Common myeloid progenitor, CD34-positive (primary cell): ENCODE data around the gene MTMR10.

Experiments used
- CTCF ChIA-PET: fragments of 350-600 bp; sonication (Branson Sonifier 250); formaldehyde crosslinking; loops from one replicate; lab custom pipeline; 2021; ENCODE audit warnings: antibody characterized with exemption; lab: Charles Lee
- POLR2A ChIA-PET: fragments of 350-600 bp; sonication (Branson Sonifier 250); formaldehyde crosslinking; loops from one replicate; lab custom pipeline; 2021; ENCODE audit warnings: antibody characterized with exemption; lab: Charles Lee
- DNase-seq, 3 donors: peaks; one replicate each; pipeline versions ENCODE4 v3.0.0 to v3.0.0-alpha.2; 2013
- H3K27ac ChIP-seq, 2 experiments: 1 replicate in 1 of 2; 2 replicates in 1 of 2; pipeline ENCODE4 v1.7.0; 2013; ENCODE audit warnings: inconsistent platforms in 2 of 2, low read length in 2 of 2, mild to moderate bottlenecking in 2 of 2, low read depth in 1 of 2, moderate library complexity in 1 of 2; ENCODE audit not compliant: severe bottlenecking in 2 of 2, insufficient read depth in 1 of 2, poor library complexity in 1 of 2
- H3K27me3 ChIP-seq, 5 experiments: replicated peaks in 2 of 5; 1 replicate in 3 of 5; 2 replicates in 2 of 5; pipeline versions ENCODE4 v1.6.1 to v1.7.0; 2013; ENCODE audit warnings: low read length in 4 of 5, mild to moderate bottlenecking in 2 of 5, moderate library complexity in 2 of 5, inconsistent platforms in 1 of 5; ENCODE audit not compliant: insufficient read depth in 5 of 5, control insufficient read depth in 4 of 5
- H3K36me3 ChIP-seq, 4 experiments: 1 replicate in 2 of 4; 2 replicates in 2 of 4; pipeline versions ENCODE4 v1.6.1 to v1.7.0; 2013; ENCODE audit warnings: low read length in 3 of 4, control low read depth in 1 of 4, mild to moderate bottlenecking in 1 of 4; ENCODE audit not compliant: control insufficient read depth in 4 of 4, insufficient read depth in 4 of 4
- H3K4me1 ChIP-seq, 4 experiments: 1 replicate in 3 of 4; 2 replicates in 1 of 4; pipeline versions ENCODE4 v1.6.1 to v1.7.1; 2013; ENCODE audit warnings: low read length in 3 of 4, mild to moderate bottlenecking in 3 of 4, control low read depth in 1 of 4, inconsistent platforms in 1 of 4, moderate library complexity in 1 of 4; ENCODE audit not compliant: control insufficient read depth in 4 of 4, insufficient read depth in 4 of 4; ENCODE audit errors: control extremely low read depth in 1 of 4
- H3K4me3 ChIP-seq, 7 experiments: 1 replicate in 4 of 7; 2 replicates in 3 of 7; pipeline versions ENCODE4 v1.5.1 to v1.7.0; 2013; ENCODE audit warnings: mild to moderate bottlenecking in 7 of 7, low read length in 6 of 7, moderate library complexity in 6 of 7, inconsistent platforms in 2 of 7, low read depth in 2 of 7, control low read depth in 1 of 7; ENCODE audit not compliant: insufficient read depth in 4 of 7, control insufficient read depth in 1 of 7; ENCODE audit errors: extremely low read depth in 1 of 7
- H3K9me3 ChIP-seq, 5 experiments: 1 replicate in 4 of 5; 2 replicates in 1 of 5; pipeline versions ENCODE4 v1.6.1 to v1.7.1; 2013; ENCODE audit warnings: low read length in 4 of 5, mild to moderate bottlenecking in 2 of 5, inconsistent platforms in 1 of 5, low read depth in 1 of 5, moderate library complexity in 1 of 5; ENCODE audit not compliant: control insufficient read depth in 4 of 5, insufficient read depth in 2 of 5; ENCODE audit errors: control extremely low read depth in 1 of 5
- WGBS: methylation state at CpG from one replicate; pipeline ENCODE4 v1.1.5; 2013; ENCODE audit not compliant: insufficient coverage; 5-methylcytosine and 5-hydroxymethylcytosine counted together

The MTMR10 gene

DNA sequence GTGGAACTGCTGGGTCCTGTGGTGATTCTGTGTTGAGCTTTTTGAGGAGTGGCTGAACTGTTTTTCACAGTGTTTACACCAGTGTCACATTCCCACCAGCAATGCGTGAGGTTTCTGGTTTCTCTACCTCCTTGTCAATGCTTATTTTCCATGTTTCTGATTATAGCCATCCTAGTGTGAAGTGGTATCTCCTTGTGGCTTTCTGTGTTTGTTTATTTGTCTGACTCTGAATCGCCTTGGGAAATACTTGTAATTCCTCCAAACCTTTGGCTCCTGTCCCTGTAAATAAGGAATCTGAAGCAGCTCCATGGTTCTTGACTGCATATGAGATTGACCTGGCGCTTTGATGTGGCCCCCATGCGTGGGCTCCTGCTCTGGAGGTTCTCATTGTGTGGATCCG is 67.1 kb downstream of the MTMR10 start:
- WGBS = 100% methylated on average over 4 of the region's 5 CpGs
- Histone ChIP-seq H3K9me3 (no peaks in the 10 kb centered on the region), H3K27me3 (no peaks in the 10 kb centered on the region), H3K27ac (no peak overlapping the region), H3K4me1 (no peaks in the 10 kb centered on the region), H3K4me3 (no peak overlapping the region), H3K36me3 (peaks cover 16 to 90% (median 76%) of the 10 kb centered on the region in 4 experiments)
- no peak for DNase-seq
- POLR2A ChIA-PET = interaction anchor here (0.6 kb wide), 1 partner anchor 10 kb away, joined by 4 read pairs; no protein-coding TSS in a partner anchor
- CTCF ChIA-PET = no interaction called here

DNA sequence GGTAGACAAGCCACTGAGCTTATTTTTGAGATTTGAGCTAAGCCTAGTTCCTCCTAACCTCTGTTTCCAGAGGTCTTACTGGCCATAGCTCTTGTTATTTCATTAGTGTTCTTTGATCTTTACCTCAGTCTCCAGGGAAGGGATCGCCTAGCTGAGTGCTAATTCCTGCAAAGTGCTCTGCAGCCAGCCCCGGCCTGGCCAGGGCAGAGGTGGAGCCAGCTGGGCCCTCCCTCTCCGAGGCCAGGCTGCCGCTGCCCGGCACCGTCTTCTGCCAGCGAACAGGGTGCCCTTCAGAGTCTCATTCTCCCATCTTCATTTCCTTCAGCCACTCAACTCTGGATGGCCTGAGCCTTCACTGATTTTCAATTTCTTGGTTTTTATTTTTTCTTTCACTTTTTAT is 68.0 kb downstream of the MTMR10 start:
- H3K27me3 ChIP-seq = no peaks in the 10 kb centered on the region
- no peaks in the 10 kb centered on the region for H3K4me1 ChIP-seq
- H3K9me3 ChIP-seq = no peaks in the 10 kb centered on the region
- CTCF ChIA-PET = no interaction called here
- no peak for DNase-seq
- WGBS = 95% methylated on average over 7 of the region's 7 CpGs
- POLR2A ChIA-PET = no interaction called here
- H3K4me3 ChIP-seq = no peak overlapping the region
- H3K27ac ChIP-seq = no peak overlapping the region
- H3K36me3 ChIP-seq = peaks cover 18 to 87% (median 73%) of the 10 kb centered on the region in 4 experiments

DNA sequence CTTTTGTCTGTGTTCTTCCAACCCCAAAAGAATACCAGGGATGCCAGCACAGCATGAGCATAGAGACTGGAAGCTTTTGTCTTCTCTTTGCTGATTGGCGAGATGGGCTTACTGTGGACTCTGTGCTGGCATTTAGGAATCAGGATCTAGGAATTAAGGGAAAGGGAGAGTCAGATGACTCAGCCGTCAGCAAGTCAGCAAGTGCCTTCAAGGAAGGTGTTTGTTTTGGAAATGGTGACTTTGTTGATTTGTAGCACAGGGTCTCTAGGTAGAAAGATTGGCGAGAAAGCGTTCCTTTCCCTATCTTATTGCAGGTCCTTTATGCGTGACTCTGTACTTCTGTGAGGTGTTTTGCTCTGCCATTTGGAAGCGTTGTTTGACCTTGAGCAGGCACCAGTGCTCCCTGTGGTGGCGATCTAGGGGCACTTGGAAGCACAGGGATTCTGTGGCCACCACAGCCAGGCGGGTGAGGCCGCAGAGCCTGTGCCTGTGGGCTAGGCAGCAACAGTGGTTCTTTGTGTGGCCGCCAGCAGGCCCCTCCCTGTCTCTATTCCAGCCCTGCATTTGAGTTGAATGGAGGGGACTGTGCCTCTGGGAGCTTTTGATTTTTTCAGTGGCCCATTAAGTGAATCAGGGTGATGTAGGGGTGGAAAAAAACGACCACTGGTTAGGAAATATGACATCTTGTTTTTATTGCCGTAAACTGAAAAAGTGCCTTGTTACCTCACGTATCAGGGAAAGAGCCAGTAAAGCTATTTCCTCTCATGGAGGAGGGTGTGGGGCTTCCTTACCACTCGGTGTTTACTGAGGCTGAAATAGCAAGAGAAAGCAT is 68.7 kb downstream of the MTMR10 start:
- DNase-seq = no peak
- Histone ChIP-seq H3K27ac (no peak overlapping the region), H3K4me3 (no peak overlapping the region), H3K9me3 (no peaks in the 10 kb centered on the region), H3K27me3 (no peaks in the 10 kb centered on the region), H3K36me3 (peaks cover 20 to 87% (median 76%) of the 10 kb centered on the region in 4 experiments), H3K4me1 (no peaks in the 10 kb centered on the region)
- WGBS = 94% methylated on average over 14 of the region's 14 CpGs
- ChIA-PET CTCF (no interaction called here), POLR2A (interaction anchor here (1.4 kb wide), 1 partner anchor 40 kb away, joined by 4 read pairs; no protein-coding TSS in a partner anchor)

DNA sequence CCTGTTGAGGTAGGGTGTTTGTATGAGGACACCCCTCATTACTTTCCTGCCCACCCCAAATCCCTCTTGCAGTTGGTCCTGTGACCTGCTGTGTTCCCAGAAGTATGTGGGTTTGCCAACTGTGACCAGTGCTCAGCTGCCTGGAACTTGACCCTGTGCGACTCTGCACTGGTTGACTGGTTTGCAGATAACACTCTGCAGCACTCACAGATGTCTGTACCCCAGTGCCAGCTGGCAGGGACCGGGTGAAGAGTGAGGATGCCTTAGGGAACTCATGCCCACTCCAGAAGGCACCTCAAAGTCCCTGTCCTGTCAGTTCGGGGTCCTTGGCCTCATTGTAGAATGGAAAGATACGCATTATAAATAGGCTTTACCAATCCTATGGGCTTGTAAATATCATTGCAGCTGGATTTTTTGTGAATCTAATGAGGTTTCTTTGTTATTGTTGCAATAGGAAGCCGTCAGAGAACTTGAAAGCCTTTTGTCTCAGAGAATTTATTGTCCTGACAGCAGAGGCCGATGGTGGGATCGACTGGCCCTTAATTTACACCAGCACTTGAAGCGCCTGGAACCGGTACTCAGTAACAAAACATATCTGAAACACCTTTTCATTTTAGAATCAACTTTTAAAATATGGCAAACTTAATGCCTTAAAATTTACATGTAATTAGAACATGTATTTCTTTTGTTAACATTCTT is 69.5 kb downstream of the MTMR10 start:
- H3K27ac ChIP-seq = no peak overlapping the region
- peaks cover 20 to 88% (median 71%) of the 10 kb centered on the region in 4 experiments for H3K36me3 ChIP-seq
- no peaks in the 10 kb centered on the region for H3K4me1 ChIP-seq
- WGBS = 100% methylated on average over 4 of the region's 9 CpGs
- DNase-seq = no peak
- no peaks in the 10 kb centered on the region for H3K27me3 ChIP-seq
- CTCF ChIA-PET = no interaction called here
- H3K9me3 ChIP-seq = no peaks in the 10 kb centered on the region
- POLR2A ChIA-PET = interaction anchor here (0.6 to 1.4 kb wide), 2 partner anchors 14 to 41 kb away, joined by 3 to 4 read pairs; no protein-coding TSS in a partner anchor
- no peak overlapping the region for H3K4me3 ChIP-seq

DNA sequence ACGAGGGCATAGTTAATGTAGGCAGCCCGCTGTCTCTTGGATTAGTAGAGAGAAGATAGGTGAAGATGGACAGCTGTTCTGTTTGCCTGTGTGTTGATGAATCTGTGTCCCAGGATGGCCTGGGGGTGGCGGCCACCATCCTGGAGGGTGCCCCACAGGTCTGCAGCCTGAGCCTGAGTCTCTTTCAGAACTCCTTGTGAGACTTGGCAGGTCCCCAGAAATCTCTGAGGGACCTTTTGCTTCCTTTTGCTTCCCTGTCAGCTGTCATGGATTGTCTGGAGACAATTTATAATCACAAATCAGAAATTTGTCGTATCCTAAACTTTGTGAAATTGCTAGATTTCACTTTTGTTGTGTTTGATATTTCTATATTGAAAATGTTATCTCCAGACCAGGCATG is 70.3 kb downstream of the MTMR10 start:
- DNase-seq = no peak
- peaks cover 16 to 84% (median 70%) of the 10 kb centered on the region in 4 experiments for H3K36me3 ChIP-seq
- no peaks in the 10 kb centered on the region for H3K27me3 ChIP-seq
- ChIA-PET POLR2A (interaction anchor here (1.4 kb wide), 1 partner anchor 42 kb away, joined by 4 read pairs; no protein-coding TSS in a partner anchor), CTCF (no interaction called here)
- H3K9me3 ChIP-seq = no peaks in the 10 kb centered on the region
- no peak overlapping the region for H3K4me3 ChIP-seq
- WGBS = 100% methylated on average over 2 of the region's 4 CpGs
- H3K27ac ChIP-seq = no peak overlapping the region
- H3K4me1 ChIP-seq = no peaks in the 10 kb centered on the region

DNA sequence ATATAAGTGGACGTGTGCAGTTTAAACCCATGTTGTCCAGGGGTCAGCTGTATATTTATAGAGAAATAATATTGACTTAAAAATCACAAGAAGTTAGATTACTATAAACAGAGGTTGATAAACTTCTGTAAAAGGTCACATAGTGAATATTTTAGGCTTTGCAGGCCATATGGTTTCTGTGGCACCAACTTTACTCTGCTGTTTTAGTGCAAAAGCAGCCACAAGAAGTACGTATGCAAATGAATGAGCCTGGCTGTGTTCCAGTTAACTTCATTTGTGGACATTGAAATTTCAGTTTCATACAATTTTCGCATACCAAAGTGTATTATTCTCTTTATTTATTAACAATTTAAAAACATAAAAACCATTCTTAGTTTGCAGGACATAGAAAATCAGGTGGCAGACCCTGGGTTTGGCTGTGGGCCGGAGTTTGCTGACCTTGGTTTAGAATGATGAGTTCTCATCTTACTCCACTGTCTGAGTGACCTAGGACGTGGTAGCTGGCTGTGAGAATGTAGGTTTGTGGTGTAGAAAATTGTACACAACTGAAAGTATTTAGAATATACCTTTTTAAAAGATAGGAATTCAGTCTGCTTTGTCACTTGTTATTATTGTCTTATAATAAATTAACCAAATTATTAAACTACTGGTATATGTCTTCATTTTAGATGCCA is 71.4 kb downstream of the MTMR10 start:
- H3K36me3 ChIP-seq = peaks cover 16 to 81% (median 65%) of the 10 kb centered on the region in 4 experiments
- CTCF ChIA-PET = no interaction called here

More for the DNA sequence above, 71.4 kb downstream of the MTMR10 start:
- 100% methylated on average over 2 of the region's 5 CpGs for WGBS
- Histone ChIP-seq H3K9me3 (no peaks in the 10 kb centered on the region), H3K4me3 (no peak overlapping the region), H3K27ac (no peak overlapping the region), H3K27me3 (no peaks in the 10 kb centered on the region), H3K4me1 (no peaks in the 10 kb centered on the region)
- POLR2A ChIA-PET = no interaction called here
- DNase-seq = no peak
